Lower leg skin (tissue), 3 donors: Measurements from ENCODE around the gene STK25.

Experiments used
- POLR2A ChIP-seq, 2 donors: fragments of 450-650 bp; IDR thresholded peaks; one replicate each; pipeline ENCODE4 v1.6.1; 2016 to 2017; ENCODE audit warnings: antibody characterized with exemption in 2 of 2, mild to moderate bottlenecking in 1 of 2, moderate library complexity in 1 of 2
- TF ChIP-seq, protein P1 (sequence below), 3 donors: fragments of 450-650 bp; IDR thresholded peaks; one replicate each; pipeline ENCODE4 v1.5.1; 2016; ENCODE audit warnings: antibody characterized with exemption in 3 of 3, mild to moderate bottlenecking in 3 of 3, moderate library complexity in 2 of 3

- TF ChIP-seq, protein P1, sequence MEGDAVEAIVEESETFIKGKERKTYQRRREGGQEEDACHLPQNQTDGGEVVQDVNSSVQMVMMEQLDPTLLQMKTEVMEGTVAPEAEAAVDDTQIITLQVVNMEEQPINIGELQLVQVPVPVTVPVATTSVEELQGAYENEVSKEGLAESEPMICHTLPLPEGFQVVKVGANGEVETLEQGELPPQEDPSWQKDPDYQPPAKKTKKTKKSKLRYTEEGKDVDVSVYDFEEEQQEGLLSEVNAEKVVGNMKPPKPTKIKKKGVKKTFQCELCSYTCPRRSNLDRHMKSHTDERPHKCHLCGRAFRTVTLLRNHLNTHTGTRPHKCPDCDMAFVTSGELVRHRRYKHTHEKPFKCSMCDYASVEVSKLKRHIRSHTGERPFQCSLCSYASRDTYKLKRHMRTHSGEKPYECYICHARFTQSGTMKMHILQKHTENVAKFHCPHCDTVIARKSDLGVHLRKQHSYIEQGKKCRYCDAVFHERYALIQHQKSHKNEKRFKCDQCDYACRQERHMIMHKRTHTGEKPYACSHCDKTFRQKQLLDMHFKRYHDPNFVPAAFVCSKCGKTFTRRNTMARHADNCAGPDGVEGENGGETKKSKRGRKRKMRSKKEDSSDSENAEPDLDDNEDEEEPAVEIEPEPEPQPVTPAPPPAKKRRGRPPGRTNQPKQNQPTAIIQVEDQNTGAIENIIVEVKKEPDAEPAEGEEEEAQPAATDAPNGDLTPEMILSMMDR (IDR thresholded peaks at IDR 0.05) = no peak
- no peak for TF ChIP-seq POLR2A (IDR thresholded peaks at IDR 0.05)
Measured at GRCh38 chr2:241478166-241478565, 30.2 kb downstream of the STK25 start.
